ENCODE measurements around the gene LCTL. TPM values are rescaled to one million over a fixed set of nuclear protein-coding genes. Genes with fewer than 3 reads are reported as not detected.
"Not testable (repeated sequence)": the region's sequence is repeated elsewhere in the genome, so short reads cannot be mapped to it uniquely, and the experiment has no call there.

LCTL gene
- total and polyA plus RNA-seq, 12 donors, result 0.03 to 0.16 TPM; not detected in 10

GRCh38 chr15:66591322-66591862 is 25.6 kb upstream of the LCTL start:
- H3K4me1 ChIP-seq (replicated peaks in 1 of 2), result no peaks in the 10 kb centered on the region
- 77 to 86% (median 86%) methylated on average over 3 to 4 of the region's 4 CpGs for WGBS, 4 donors
- no peaks in the 10 kb centered on the region for H3K9me3 ChIP-seq (replicated peaks in 1 of 3)
- H3K36me3 ChIP-seq (replicated peaks in 1 of 2), result no peaks in the 10 kb centered on the region
- H3K27ac ChIP-seq, result no peak overlapping the region
- H3K27me3 ChIP-seq, result peaks cover 2% of the 10 kb centered on the region
- TF ChIP-seq CTCF (IDR thresholded peaks at IDR 0.05) (no peak), POLR2A (IDR thresholded peaks at IDR 0.05) (no peak)
- no peak overlapping the region for H3K4me3 ChIP-seq
- intact Hi-C loops (cut with DNase I), result no loop called here
- DNase-seq, result no peak

- no peaks in the 10 kb centered on the region for H3K9me3 ChIP-seq (replicated peaks in 1 of 3)
- WGBS, 4 donors, result 80 to 88% (median 82%) methylated on average over 2 of the region's 2 CpGs
- no peaks in the 10 kb centered on the region for H3K36me3 ChIP-seq (replicated peaks in 1 of 2)
- no peak overlapping the region for H3K4me3 ChIP-seq
- no peak for TF ChIP-seq POLR2A (IDR thresholded peaks at IDR 0.05)
- TF ChIP-seq CTCF (IDR thresholded peaks at IDR 0.05), result no peak
- H3K27me3 ChIP-seq, result peaks cover 5% of the 10 kb centered on the region
- intact Hi-C loops (cut with DNase I), result no loop called here
- H3K27ac ChIP-seq, result no peak overlapping the region
- no peaks in the 10 kb centered on the region for H3K4me1 ChIP-seq (replicated peaks in 1 of 2)
- no peak for DNase-seq
These were observed 24.6 kb upstream of the LCTL start for GRCh38 chr15:66590435-66590834.

- WGBS, 4 donors, result 89 to 97% (median 93%) methylated on average over 4 to 6 of the region's 6 CpGs
- DNase-seq; H3K4me1 ChIP-seq (replicated peaks in 1 of 2); H3K9me3 ChIP-seq (replicated peaks in 1 of 3); H3K36me3 ChIP-seq (replicated peaks in 1 of 2); H3K27ac ChIP-seq; intact Hi-C loops (cut with DNase I); H3K4me3 ChIP-seq: not testable (repeated sequence)
- H3K27me3 ChIP-seq, result peaks cover 14% of the 10 kb centered on the region
These were observed 23.6 kb upstream of the LCTL start for GRCh38 chr15:66589429-66589828.

GRCh38 chr15:66588971-66589370 is 23.2 kb upstream of the LCTL start:
- Histone ChIP-seq H3K4me1 (replicated peaks in 1 of 2) (no peaks in the 10 kb centered on the region), H3K9me3 (replicated peaks in 1 of 3) (no peaks in the 10 kb centered on the region), H3K4me3 (no peak overlapping the region), H3K27me3 (peaks cover 16% of the 10 kb centered on the region), H3K36me3 (replicated peaks in 1 of 2) (no peaks in the 10 kb centered on the region), H3K27ac (no peak overlapping the region)
- WGBS, 4 donors, result 77 to 89% (median 84%) methylated on average over 1 to 8 of the region's 8 CpGs
- TF ChIP-seq CTCF (IDR thresholded peaks at IDR 0.05), result no peak
- no peak for TF ChIP-seq POLR2A (IDR thresholded peaks at IDR 0.05)
- DNase-seq, result no peak
- intact Hi-C loops (cut with DNase I), result no loop called here

GRCh38 chr15:66588537-66588936 is 22.7 kb upstream of the LCTL start:
- Histone ChIP-seq H3K9me3 (replicated peaks in 1 of 3) (no peaks in the 10 kb centered on the region), H3K27me3 (peaks cover 16% of the 10 kb centered on the region), H3K4me1 (replicated peaks in 1 of 2) (no peaks in the 10 kb centered on the region), H3K27ac (no peak overlapping the region), H3K4me3 (no peak overlapping the region), H3K36me3 (replicated peaks in 1 of 2) (no peaks in the 10 kb centered on the region)
- TF ChIP-seq POLR2A (IDR thresholded peaks at IDR 0.05) (no peak), CTCF (IDR thresholded peaks at IDR 0.05) (no peak)
- intact Hi-C loops (cut with DNase I), result no loop called here
- DNase-seq, result no peak
- WGBS, 4 donors, result 41 to 70% (median 66%) methylated on average over 3 to 5 of the region's 5 CpGs
